OCI-LY1 (cell line): ENCODE results near the gene TBXAS1.

Source experiments
- EZH2 ChIP-seq: fragments of 200-600 bp; sonication (generic), shearing (Covaris generic); IDR thresholded peaks from 2 replicates; pipeline ENCODE4 v1.8.0; 2017; ENCODE audit warnings: borderline replicate concordance, mixed run types, mild to moderate bottlenecking, antibody characterized with exemption, low read length, moderate library complexity, mixed read lengths
- TF ChIP-seq, protein P1 (sequence below): fragments of 200-600 bp; sonication (generic), shearing (Covaris generic); IDR thresholded peaks from 2 replicates; pipeline ENCODE4 v1.5.1; 2017; ENCODE audit warnings: mild to moderate bottlenecking, antibody characterized with exemption, low read length, moderate library complexity, mixed read lengths

DNA sequence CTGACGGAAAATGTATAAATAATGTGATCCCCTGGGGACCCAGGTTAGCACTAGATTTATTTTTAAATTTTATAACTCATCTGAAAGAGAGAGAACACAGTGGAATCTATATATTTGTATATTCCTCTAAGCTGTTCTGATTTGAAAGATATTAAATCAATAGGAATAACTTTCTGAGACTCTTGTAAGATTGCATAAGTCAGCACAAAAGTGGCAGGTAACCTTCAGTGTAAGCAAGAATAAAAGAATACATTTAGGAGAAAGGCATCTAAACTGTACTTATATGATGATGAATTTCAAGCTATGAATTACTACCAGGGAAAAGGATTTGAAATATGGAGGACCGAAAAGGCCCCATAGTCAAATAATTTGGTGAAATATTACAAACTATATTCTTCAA, 112.8 kb downstream of the TBXAS1 start:
- TF ChIP-seq, protein P1, sequence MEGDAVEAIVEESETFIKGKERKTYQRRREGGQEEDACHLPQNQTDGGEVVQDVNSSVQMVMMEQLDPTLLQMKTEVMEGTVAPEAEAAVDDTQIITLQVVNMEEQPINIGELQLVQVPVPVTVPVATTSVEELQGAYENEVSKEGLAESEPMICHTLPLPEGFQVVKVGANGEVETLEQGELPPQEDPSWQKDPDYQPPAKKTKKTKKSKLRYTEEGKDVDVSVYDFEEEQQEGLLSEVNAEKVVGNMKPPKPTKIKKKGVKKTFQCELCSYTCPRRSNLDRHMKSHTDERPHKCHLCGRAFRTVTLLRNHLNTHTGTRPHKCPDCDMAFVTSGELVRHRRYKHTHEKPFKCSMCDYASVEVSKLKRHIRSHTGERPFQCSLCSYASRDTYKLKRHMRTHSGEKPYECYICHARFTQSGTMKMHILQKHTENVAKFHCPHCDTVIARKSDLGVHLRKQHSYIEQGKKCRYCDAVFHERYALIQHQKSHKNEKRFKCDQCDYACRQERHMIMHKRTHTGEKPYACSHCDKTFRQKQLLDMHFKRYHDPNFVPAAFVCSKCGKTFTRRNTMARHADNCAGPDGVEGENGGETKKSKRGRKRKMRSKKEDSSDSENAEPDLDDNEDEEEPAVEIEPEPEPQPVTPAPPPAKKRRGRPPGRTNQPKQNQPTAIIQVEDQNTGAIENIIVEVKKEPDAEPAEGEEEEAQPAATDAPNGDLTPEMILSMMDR, result no peak
- no peak for TF ChIP-seq EZH2
